Measurements from ENCODE around the gene GTPBP6. TPM values are rescaled to one million over a fixed set of nuclear protein-coding genes. Genes with fewer than 3 reads are reported as not detected.
"Not testable (repeated sequence)": the region's sequence is repeated elsewhere in the genome, so short reads cannot be mapped to it uniquely, and the experiment has no call there.

GTPBP6 gene
- total RNA-seq, 3 donors from 2014 or later (not counting 1 experiment from before 2014, with no cell fraction given), result 46.9 to 62.8 (median 49.8) TPM

- Mint-ChIP-seq H3K27ac (no peak overlapping the region), H3K27me3 (ENCODE audit: low read depth in 2 of 2) (no peaks in the 10 kb centered on the region), H3K4me1 (no peaks in the 10 kb centered on the region), H3K4me3 (no peak overlapping the region), H3K9me3 (no peaks in the 10 kb centered on the region), H3K36me3 (no peaks in the 10 kb centered on the region)
- Histone ChIP-seq H3K9me3 (ENCODE audit: control insufficient read depth, insufficient read depth, low read length) (no peaks in the 10 kb centered on the region), H3K4me1 (ENCODE audit: control insufficient read depth, insufficient read depth, low read length) (no peaks in the 10 kb centered on the region), H3K36me3 (ENCODE audit: control insufficient read depth, insufficient read depth, low read length) (no peaks in the 10 kb centered on the region), H3K27ac (ENCODE audit: low read length) (no peak overlapping the region), H3K27me3 (ENCODE audit: control insufficient read depth, insufficient read depth, low read length) (no peaks in the 10 kb centered on the region), H3K4me3 (ENCODE audit: low read length) (no peak overlapping the region)
- no peak for TF ChIP-seq CTCF (IDR thresholded peaks at IDR 0.05)
- no peak for DNase-seq
- intact Hi-C loops (cut with micrococcal nuclease), result no loop called here
- no peak for ATAC-seq
- 91% methylated on average over 15 of the region's 16 CpGs for WGBS (ENCODE audit: insufficient coverage)
These were observed 53.8 kb downstream of the GTPBP6 start for GRCh38 chrX:264634-265455.

GRCh38 chrX:264006-264405 is 54.6 kb downstream of the GTPBP6 start:
- H3K4me3 ChIP-seq (ENCODE audit: low read length); H3K4me1 ChIP-seq (ENCODE audit: control insufficient read depth, insufficient read depth, low read length); H3K36me3 ChIP-seq (ENCODE audit: control insufficient read depth, insufficient read depth, low read length); intact Hi-C loops (cut with micrococcal nuclease); H3K27ac Mint-ChIP-seq; H3K27me3 Mint-ChIP-seq (ENCODE audit: low read depth in 2 of 2); DNase-seq; H3K4me1 Mint-ChIP-seq; H3K27me3 ChIP-seq (ENCODE audit: control insufficient read depth, insufficient read depth, low read length); H3K9me3 ChIP-seq (ENCODE audit: control insufficient read depth, insufficient read depth, low read length); H3K4me3 Mint-ChIP-seq; H3K27ac ChIP-seq (ENCODE audit: low read length); H3K9me3 Mint-ChIP-seq; ATAC-seq; H3K36me3 Mint-ChIP-seq: not testable (repeated sequence)
- 95% methylated on average over 16 of the region's 16 CpGs for WGBS (ENCODE audit: insufficient coverage)

GRCh38 chrX:262381-262909 is 56.2 kb downstream of the GTPBP6 start:
- Mint-ChIP-seq H3K36me3 (no peaks in the 10 kb centered on the region), H3K27me3 (ENCODE audit: low read depth in 2 of 2) (no peaks in the 10 kb centered on the region), H3K4me1 (no peaks in the 10 kb centered on the region), H3K4me3 (no peak overlapping the region), H3K9me3 (no peaks in the 10 kb centered on the region), H3K27ac (no peak overlapping the region)
- no peaks in the 10 kb centered on the region for H3K27me3 ChIP-seq (ENCODE audit: control insufficient read depth, insufficient read depth, low read length)
- H3K27ac ChIP-seq (ENCODE audit: low read length), result no peak overlapping the region
- ATAC-seq (no peak), DNase-seq (no peak)
- 76% methylated on average over 12 of the region's 13 CpGs for WGBS (ENCODE audit: insufficient coverage)
- no peak for TF ChIP-seq CTCF (IDR thresholded peaks at IDR 0.05)
- H3K4me1 ChIP-seq (ENCODE audit: control insufficient read depth, insufficient read depth, low read length), result no peaks in the 10 kb centered on the region
- H3K36me3 ChIP-seq (ENCODE audit: control insufficient read depth, insufficient read depth, low read length), result no peaks in the 10 kb centered on the region
- intact Hi-C loops (cut with micrococcal nuclease), result no loop called here
- no peak overlapping the region for H3K4me3 ChIP-seq (ENCODE audit: low read length)
- H3K9me3 ChIP-seq (ENCODE audit: control insufficient read depth, insufficient read depth, low read length), result no peaks in the 10 kb centered on the region

GRCh38 chrX:261919-262352 is 56.7 kb downstream of the GTPBP6 start:
- ATAC-seq (no peak), DNase-seq (no peak)
- H3K27me3 Mint-ChIP-seq (ENCODE audit: low read depth in 2 of 2), result no peaks in the 10 kb centered on the region
- Histone ChIP-seq H3K27me3 (ENCODE audit: control insufficient read depth, insufficient read depth, low read length) (no peaks in the 10 kb centered on the region), H3K4me1 (ENCODE audit: control insufficient read depth, insufficient read depth, low read length) (no peaks in the 10 kb centered on the region), H3K9me3 (ENCODE audit: control insufficient read depth, insufficient read depth, low read length) (no peaks in the 10 kb centered on the region), H3K36me3 (ENCODE audit: control insufficient read depth, insufficient read depth, low read length) (no peaks in the 10 kb centered on the region), H3K4me3 (ENCODE audit: low read length) (no peak overlapping the region), H3K27ac (ENCODE audit: low read length) (no peak overlapping the region)
- H3K27ac Mint-ChIP-seq, result no peak overlapping the region
- H3K36me3 Mint-ChIP-seq, result no peaks in the 10 kb centered on the region
- intact Hi-C loops (cut with micrococcal nuclease), result no loop called here
- no peaks in the 10 kb centered on the region for H3K4me1 Mint-ChIP-seq
- 77% methylated on average over 12 of the region's 12 CpGs for WGBS (ENCODE audit: insufficient coverage)
- no peak overlapping the region for H3K4me3 Mint-ChIP-seq
- H3K9me3 Mint-ChIP-seq, result no peaks in the 10 kb centered on the region
- TF ChIP-seq CTCF (IDR thresholded peaks at IDR 0.05), result no peak
